SHP77 treated with DMSO at 0.1 percent for 48 hours (cell line): ENCODE results near the gene RAB30.
"Not testable (repeated sequence)": the region's sequence is repeated elsewhere in the genome, so short reads cannot be mapped to it uniquely, and the experiment has no call there.

Experiments
- DNase-seq: peaks from one replicate; lab custom pipeline; 2025; lab: John Stamatoyannopoulos, UW

The RAB30 gene

DNA sequence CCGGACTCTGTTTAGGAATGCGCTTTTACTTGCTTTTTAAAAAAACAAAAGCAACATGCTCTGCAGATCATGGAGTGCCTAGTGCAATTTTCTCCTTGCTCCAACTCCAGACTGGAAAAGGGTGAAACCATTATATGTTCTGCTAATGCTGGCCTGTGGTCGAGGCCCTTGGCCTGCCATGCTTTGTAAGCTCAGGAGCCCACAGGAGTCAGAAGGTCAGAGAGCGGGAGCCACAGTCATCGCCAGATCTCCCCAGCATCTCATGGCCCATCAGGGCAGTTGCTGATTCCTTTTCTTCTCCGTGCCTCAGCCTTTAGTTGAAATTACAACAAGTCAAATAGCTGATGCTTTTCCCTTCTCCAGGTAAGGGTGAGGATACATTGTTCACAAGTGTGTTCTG, 89.8 kb downstream of the RAB30 start:
- no peak for DNase-seq

DNA sequence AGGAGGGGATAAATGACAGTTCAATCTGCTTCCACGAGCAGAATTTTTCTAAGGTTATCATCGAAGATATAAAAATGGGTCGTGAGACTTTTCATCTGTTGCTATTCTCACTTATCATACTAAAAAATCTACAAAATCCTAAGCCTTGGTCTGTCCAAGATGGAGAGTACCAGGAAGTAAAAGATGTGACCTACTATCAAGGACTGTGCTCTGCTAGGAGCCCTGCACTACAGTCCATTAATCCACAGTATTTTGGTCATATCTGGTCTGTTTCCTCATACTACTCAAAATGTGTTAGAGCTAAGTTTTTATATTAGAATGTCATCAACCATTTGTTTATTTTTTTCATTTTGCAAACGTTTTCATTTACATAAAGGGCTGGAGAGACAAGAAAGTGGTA, 90.8 kb downstream of the RAB30 start:
- DNase-seq = no peak

DNA sequence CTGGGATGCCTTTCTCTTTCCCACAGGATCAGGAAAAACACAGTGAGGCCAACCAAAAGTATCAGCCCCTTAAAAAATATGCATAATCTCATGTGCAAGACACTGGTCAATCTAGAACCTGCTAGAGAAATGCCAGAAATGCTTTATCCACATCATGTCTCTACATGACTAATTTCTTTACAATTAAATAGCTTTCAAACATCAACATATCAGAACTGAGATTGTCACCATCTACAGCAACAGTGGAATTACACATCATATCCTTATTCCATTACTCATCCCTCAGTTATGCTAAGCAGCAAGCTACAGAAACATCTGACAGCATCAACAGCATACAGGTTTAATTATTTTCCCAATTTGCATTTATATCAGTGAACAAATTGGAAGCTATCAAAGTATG, 91.4 kb downstream of the RAB30 start:
- no peak for DNase-seq

- no peak for DNase-seq
Observed at GRCh38 chr11:82979824-82980223, 91.9 kb downstream of the RAB30 start.

DNA sequence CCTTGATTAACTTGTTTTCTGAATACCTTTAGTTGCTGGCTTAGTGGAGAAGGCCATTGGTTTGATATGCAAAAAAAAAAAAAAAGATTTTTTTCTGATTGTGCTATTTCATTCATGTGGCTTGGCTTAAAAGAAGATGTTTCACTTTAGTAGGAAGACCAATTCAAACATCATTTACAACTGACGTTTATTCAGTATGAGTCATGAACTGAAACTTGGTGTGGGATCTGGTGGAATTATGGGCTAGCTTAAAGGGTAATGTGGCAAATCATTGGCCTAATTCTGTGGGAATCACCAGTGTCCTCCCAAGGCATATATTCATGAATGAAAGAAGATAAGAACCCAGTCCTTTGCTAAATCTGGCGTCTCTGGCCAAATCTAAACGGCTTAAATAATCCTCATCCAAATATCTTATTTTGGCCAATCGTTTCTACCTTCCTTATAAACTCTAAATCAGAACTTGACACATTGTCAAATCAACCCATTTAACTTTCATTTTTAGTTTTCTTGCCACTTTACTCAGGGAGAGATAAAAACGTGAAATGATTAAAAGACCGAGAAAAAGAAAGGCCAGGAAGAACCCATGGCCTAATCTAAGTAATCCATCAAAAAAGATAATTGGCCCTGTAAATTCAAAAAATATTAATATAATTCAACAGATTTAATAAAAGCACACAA, 93.1 kb downstream of the RAB30 start:
- DNase-seq = no peak

DNA sequence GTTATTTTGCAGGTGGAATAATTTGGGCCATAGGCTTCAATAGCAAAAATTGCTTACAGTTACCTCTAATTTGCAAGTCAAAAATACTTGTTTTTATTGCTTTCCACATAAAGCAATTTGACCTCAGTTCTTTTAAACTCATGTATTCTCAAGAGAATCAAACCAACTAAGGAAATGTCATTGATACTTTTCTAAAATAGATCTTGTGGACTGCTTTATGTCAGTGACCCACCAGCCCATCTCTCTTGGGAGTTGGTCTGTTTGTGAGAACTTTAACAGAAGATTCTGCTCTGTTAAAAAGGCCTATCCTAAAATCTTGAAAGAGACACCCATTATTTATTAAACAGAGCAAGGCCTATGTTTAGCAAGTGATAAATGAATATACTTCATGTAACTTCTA, 94.9 kb downstream of the RAB30 start:
- DNase-seq = no peak

- no peak for DNase-seq
Observed at GRCh38 chr11:82975882-82976281, 95.8 kb downstream of the RAB30 start.

DNA sequence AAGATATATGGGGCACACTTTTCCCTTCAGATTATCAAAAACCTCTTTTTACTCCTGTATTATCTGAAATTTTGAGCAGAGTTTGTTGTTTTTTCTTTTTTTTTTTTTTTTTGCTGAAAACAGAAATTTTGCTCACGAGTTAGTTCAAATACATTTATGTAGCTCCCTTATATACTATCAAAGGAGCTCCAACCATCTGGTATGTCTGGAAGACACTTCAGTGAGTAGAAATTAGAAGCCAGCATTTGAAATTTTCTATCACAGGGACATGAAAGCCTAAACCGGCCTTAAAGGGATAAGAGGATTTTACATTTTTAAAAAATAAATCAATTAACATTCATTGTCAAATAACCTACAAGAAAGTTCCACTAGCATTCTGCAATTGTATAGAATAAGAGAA, 96.8 kb downstream of the RAB30 start:
- no peak for DNase-seq

GRCh38 chr11:82974135-82974534, 97.6 kb downstream of the RAB30 start:
- DNase-seq = no peak

DNA sequence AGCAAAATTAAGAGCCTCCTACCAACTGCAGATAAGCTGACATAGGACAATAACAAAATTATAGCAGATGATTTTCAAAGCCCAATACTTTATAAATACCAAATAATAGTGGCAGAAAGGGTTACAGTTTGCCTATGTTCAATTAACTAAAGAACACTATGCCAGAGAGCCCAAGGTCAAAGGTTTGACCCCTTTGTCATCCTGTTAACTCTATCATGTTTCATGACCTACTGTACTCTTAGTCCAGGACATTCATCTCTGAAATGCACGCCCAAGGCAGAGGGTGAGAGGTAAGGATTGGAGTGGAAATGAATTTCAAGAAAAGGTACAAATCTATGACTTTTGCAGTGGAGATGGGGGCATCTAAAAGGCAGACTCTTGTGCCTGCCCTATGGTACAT, 99.6 kb downstream of the RAB30 start:
- DNase-seq = no peak

- not testable (repeated sequence) for DNase-seq
Observed at GRCh38 chr11:82971519-82971946, 100.2 kb downstream of the RAB30 start.

DNA sequence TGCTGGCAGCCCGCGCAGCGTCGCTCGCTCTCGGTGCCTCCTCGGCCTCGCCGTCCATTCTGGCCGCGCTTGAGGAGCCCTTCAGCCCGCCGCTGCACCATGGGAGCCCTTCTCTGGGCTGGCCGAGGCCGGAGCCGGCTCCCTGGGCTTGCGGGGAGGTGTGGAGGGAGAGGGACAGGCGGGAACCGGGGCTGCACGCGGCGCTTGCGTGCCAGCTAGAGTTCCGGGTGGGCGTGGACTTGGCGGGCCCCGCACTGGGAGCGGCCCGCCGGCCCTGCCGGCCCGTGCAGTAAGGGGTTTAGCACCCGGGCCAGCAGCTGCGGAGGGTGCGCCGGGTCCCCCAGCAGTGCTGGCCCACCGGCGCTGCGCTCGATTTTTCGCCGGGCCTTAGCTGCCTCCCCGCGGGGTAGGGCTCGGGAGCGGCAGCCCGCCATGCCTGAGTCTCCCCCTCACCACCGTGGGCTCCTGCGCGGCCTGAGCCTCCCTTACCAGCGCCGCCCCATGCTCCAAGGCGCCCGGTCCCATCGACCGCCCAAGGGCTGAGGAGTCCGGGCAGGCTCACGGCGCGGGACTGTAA, 101.1 kb downstream of the RAB30 start:
- not testable (repeated sequence) for DNase-seq

DNA sequence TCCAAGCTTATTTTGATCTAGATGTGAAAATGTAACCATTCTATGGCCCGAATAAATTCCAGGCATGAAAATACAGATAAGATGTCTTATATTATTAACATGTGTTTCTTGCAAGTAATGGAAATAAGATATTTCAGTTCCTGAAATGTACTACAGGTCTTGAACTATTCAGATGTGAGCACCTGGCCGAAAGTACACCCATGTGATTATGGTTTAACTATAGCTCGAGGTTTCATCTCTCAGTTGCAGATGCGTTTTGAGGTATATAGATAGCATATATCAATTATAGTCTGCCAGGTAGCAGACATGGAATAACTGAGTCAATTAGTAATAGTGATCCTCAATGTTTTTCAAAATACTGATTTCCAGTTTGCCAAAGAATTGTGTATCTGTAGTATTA, 101.9 kb downstream of the RAB30 start:
- DNase-seq = no peak

DNA sequence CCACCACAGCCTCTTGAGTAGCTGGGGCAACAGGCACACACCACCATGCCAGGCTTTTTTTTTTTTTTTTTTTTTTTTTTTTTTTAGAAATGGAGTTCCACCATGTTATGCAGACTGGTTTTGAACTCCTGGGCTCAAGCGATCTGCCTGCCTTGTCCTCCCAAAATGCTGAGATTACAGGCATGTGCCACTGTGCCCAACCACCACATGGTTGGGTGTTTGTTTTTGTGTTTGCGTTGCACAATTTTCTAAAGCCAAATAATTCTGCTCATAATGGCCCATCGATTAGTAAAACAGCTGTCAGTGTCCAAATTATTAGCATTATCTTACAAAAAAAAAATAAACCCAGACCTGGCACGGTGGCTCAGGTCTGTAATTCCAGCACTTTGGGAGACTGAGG, 104.3 kb downstream of the RAB30 start:
- DNase-seq = no peak

- not testable (repeated sequence) for DNase-seq
Observed at GRCh38 chr11:82962021-82962420, 109.7 kb downstream of the RAB30 start.

DNA sequence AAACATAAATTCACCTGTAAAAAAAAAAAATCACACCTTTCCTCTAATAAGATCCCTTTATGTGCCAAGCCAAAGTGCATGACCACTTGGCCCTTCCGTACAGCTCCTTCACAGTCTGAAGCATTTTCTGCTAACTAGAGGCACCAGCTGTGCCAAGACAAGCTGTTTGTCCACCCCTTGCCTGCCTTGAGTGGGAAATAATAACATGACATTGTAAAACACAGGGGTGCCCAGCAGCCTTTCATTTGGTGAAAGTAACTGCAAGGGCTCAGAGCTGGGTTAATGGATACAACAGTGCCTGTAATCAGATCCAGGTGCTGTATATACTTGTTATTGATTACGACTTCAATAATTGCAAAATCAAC, 110.9 kb downstream of the RAB30 start:
- no peak for DNase-seq

DNA sequence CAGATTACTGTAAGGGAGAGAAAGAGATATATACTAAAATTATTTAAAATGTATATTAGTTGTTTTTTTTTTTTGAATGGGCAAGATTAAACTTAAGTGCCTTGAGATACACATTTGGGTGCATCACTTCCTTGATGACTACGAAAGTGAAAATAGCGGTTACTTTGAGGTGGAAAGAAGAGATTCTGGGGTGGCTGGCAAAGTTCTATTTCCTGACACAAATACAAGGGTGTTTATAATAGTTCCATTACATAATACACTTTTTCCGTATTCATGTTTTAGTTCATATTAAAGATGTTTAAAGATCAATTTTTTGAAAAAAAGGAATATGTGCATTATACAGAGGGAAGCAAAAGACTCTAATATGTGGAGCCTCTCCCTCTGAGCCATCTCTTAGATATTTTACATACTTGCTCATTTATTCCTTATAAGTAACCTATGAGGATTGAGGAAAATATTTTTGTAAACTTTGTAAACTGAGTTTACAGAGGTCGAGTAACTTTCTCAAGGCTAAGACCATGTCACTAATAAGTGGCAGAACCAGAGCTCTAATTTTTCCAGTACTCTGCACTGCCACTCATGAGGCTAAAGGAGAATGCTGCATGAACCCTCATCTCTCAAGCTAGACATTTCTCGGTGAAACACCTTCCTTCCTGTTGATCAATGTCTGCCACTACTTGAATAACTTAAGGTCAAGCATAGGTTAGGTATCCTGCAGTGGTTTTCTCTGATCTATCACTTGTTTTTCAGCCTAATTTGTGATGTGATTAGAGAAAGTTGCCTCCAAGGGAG, 111.5 kb downstream of the RAB30 start:
- DNase-seq = no peak

DNA sequence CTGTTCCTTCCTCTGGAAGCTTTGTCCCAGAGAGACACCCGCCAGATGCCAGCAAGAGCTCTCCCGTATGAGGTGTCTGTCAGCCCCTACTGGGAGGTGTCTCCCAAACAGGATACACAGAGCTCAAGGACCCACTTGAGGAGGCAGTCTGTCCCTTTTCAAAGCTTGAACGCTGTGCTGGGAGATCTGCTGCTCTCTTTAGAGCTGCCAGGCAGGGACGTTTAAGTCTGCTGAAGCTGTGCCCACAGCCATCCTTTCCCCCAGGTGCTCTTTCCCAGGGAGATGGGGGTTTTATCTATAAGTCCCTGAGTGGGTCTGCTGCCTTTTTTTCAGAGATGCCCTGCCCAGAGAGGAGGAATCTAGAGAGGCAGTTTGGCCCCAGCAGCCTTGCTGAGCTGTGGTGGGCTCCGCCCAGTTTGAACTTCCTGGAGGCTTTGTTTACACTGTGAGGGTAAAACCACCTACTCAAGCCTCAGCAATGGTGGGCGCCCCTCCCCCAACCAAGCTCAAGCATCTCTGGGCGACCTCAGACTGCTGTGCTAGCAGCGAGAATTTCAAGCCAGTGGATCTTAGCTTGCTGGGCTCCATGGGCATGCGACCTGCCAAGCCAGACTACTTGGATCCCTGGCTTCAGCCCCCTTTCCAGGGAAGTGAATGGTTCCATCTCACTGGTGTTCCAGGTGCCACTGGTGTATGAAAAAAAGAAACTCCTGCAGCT, 115.8 kb downstream of the RAB30 start:
- peak; percentile 42 for DNase-seq

GRCh38 chr11:82950502-82950901, 121.2 kb downstream of the RAB30 start:
- DNase-seq = not testable (repeated sequence)

- no peak for DNase-seq
Observed at GRCh38 chr11:82949352-82949751, 122.3 kb downstream of the RAB30 start.

- DNase-seq = no peak
Observed at GRCh38 chr11:82945682-82946081, 126.0 kb downstream of the RAB30 start.

DNA sequence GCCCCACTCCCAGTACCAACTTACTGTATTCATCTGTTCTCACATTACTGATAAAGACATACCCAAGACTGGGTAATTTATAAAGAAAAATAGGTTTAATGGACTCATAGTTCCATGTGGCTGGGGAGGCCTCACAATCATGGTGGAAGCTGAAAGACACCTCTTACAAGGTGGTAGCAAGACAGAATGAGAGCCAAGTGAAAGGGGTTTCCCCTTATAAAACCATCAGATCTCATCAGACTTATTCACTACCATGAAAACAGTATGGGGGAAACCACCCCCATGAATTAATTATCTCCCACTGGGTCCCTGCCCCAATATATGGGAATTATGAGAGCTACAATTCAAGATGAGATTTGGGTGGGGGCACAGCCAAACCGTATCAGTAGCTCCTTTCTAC, 126.7 kb downstream of the RAB30 start:
- not testable (repeated sequence) for DNase-seq

DNA sequence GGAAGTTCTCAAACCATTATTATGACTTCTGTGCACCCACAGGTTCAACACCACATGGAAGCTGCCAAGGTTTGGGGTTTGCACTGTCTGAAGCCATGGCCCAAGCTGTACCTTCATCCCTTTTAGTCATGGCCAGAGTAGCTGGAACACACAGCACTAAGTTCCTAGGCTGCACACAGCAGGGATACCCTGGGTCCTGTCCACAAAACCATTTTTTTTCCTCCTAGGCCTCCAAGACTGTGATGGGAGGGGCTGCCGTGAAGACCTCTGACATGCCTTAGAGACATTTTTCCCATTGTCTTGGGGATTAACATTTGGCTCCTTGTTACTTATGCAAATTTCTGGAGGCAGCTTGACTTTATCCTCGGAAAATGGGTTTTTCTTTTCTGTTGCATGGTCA, 127.5 kb downstream of the RAB30 start:
- DNase-seq = no peak
